Muscle of back (tissue), 11 donors: ENCODE measurements around the gene ZNF765. TPM values are rescaled to one million over a fixed set of nuclear protein-coding genes. Genes with fewer than 3 reads are reported as not detected.
"Not testable (repeated sequence)": the region's sequence is repeated elsewhere in the genome, so short reads cannot be mapped to it uniquely, and the experiment has no call there.

Experiments used
- DNase-seq, 3 donors: peaks; one replicate each; pipeline versions ENCODE4 v3.0.0 to v3.0.0-alpha.2; 2013
- polyA plus RNA-seq, 10 donors: library from polyadenylated mRNA; unstranded; fragments of 120-200 nt; gene quantifications; one replicate each; pipeline ENCODE4 v1.2.1, GENCODE V29; 2013; ENCODE audit not compliant: insufficient read length in 10 of 10

ZNF765 gene
- polyA plus RNA-seq, 10 donors = 5.3 to 10.8 (median 9.0) TPM

GRCh38 chr19:53420520-53421315 is 25.8 kb downstream of the ZNF765 start:
- not testable (repeated sequence) for DNase-seq

DNA sequence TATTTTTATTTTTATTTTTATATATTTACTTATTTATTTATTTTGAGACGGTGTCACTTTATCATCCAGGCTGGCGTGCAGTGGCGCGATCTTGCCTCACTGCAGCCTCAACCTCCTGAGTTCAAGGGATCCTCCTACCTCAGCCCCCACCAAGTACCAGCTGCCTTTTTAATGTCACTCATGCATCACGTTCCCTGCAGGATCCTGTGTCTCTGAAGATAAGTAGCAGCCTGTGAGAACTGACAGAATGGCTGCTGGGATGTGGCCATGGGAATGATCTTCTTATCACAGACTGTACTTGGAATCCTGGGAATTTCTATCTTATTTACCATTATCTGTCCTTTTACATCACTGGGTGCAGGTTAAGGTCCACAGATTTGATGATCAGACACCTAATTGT is 27.6 kb downstream of the ZNF765 start:
- DNase-seq = no peak

DNA sequence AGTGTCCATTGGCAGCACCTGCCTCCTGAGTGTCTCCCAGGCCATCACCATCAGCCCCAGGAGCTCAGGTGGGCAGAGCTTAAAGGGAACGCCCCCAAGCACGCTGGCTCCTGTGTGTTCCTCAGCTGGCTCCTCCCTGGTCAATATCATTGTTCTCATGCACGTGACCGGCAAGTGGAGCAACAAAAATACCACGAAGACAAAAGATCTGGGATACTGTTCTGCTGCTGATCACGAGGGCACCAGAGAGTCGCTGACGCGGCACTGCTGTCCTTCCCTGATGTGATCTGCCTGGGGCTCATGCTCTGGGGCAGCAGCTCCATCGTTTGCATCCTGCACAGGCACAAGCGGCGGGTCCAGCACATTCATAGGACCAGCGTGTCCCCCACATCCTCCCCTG is 28.1 kb downstream of the ZNF765 start:
- not testable (repeated sequence) for DNase-seq

GRCh38 chr19:53423680-53424079 is 28.7 kb downstream of the ZNF765 start:
- DNase-seq = peak; percentile 7 to 67 (median 33)

DNA sequence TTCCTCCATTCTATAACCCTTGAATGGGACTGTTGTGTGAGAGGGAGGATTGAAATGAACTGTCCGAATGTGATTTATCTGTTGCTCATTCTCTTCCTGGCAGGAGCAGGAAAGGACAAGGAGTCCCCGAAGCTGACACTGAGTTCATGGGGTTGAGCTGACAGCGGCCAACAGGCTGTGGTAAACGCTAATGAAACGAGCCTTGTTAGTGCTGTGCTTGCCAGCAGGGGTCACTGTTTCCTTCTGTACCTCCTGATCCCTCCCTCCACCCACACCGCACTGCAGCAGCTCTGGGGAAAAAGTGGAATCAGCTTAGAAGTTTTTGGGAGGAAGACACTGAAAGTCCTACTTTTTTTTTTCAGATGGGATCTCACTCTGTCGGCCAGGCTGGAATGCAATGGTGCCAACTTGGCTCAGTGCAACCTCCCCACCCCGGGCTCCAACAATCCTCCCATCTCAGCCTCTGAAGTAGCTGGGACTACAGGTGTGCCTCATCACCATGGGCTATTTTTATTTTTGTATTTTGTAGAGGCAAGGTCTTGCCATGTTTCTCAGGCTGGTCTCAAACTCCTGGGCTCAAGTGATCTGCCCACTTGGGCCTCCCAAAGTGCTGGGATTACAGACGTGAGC is 30.1 kb downstream of the ZNF765 start:
- peak; percentile 20 to 83 (median 74) for DNase-seq

DNA sequence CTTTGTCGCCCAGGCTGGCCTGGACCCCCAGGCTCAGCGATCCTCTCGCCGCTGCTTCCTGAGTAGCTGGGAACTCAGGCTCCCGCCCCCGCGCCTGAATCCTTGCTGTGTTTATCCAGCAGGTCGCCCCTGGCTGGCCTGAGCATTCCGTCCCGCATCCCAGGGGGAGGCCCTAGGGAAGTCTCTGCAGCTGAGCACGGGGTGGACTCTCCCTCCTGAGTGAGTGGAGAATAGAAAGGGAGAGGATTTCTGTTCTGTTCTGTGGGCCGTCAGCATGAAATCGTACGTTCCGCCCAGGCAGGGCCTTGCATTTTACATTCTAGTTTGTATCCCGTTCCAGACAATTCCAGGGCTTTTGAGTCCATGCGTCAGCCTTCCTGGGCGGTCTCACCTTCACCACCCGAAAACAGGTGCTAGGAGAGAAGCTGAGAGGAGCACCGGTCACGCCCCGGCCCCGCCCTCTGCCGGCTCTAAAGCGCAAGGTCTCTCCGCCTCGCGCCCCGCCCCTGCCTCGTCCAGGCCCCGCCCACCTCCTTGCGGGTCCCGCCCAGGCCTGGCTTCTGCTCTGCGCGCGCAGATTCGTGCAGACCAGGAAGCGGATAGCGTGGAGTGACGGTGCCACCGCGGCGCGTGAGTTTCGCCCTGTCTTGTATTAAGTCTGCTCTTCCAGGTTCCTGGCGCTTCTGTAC is 36.6 kb downstream of the ZNF765 start, which contains the start of gene ZNF761:
TSS of gene ZNF761 (plus strand) at position 586 of the 689 bp plus-strand sequence. CDS start 15,285 bp downstream, outside the sequence.
- peak; percentile 86 to 94 (median 92) for DNase-seq

DNA sequence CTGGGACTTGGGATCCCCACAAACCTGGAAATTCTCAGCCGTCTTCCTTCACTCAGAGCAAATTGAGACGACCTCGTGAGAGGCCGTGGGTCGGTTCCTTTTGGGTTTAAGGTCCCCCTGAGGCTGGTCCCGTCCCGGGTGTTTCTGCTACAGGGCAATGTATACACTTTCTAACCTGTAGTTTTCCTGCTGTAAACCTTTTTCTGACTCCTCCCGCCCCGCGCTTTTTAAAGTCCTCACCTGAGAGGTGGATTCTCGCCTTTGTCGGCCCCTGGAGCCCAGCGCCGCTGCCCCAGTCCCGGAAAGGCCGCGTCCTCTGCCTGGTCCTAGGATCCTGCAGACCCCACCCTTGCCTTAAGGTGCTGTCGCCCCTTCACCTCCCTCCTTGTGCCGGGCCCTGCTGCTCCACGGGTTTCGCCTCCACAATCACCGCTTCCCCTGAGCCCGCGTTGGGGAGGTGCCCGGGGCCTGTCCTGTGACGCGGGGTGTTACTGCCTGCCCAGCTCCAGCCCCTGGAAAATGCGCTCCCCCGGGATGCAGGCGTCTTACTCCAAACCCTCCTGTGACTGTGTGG is 37.2 kb downstream of the ZNF765 start:
- peak in 2 of 3 donors; percentile 3 to 6 for DNase-seq

DNA sequence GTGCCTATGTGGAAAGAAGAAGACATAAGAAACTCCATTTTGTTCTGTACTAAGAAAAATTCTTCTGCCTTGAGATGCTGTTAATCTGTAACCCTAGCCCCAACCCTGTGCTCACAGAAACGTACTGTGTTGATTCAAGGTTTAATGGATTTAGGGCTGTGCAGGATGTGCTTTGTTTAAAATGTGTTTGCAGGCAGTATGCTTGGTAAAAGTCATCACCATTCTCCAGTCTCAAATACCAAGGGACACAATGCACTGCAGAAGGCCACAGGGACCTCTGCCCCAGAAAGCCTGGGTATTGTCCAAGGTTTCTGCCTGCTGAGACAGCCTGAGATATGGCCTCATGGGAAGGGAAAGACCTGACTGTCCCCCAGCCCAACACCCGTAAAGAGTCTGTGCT is 48.9 kb downstream of the ZNF765 start:
- DNase-seq = not testable (repeated sequence)

- DNase-seq = not testable (repeated sequence)
Observed at GRCh38 chr19:53447196-53447595, 52.2 kb downstream of the ZNF765 start.

DNA sequence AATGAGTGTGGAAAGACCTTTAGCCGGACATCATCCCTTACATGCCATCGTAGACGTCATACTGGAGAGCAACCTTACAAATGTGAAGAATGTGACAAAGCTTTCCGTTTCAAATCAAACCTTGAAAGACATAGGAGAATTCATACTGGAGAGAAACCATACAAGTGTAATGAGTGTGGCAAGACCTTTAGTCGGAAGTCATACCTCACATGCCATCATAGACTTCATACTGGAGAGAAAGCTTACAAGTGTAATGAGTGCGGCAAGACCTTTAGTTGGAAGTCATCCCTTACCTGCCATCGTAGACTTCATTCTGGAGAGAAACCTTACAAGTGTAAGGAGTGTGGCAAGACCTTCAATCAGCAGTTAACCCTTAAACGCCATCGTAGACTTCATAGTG is 60.9 kb downstream of the ZNF765 start:
- DNase-seq = no peak

- DNase-seq = not testable (repeated sequence)
Observed at GRCh38 chr19:53460131-53460721, 65.3 kb downstream of the ZNF765 start.

- DNase-seq = no peak
Observed at GRCh38 chr19:53461866-53462265, 66.9 kb downstream of the ZNF765 start.

GRCh38 chr19:53462861-53463260 is 67.9 kb downstream of the ZNF765 start:
- peak in 1 of 3 donors; percentile 3 for DNase-seq

GRCh38 chr19:53463263-53463662 is 68.3 kb downstream of the ZNF765 start:
- DNase-seq = peak; percentile 20 to 34 (median 28)

- peak in 1 of 3 donors; percentile 9 for DNase-seq
Observed at GRCh38 chr19:53466726-53467484, 72.0 kb downstream of the ZNF765 start.

DNA sequence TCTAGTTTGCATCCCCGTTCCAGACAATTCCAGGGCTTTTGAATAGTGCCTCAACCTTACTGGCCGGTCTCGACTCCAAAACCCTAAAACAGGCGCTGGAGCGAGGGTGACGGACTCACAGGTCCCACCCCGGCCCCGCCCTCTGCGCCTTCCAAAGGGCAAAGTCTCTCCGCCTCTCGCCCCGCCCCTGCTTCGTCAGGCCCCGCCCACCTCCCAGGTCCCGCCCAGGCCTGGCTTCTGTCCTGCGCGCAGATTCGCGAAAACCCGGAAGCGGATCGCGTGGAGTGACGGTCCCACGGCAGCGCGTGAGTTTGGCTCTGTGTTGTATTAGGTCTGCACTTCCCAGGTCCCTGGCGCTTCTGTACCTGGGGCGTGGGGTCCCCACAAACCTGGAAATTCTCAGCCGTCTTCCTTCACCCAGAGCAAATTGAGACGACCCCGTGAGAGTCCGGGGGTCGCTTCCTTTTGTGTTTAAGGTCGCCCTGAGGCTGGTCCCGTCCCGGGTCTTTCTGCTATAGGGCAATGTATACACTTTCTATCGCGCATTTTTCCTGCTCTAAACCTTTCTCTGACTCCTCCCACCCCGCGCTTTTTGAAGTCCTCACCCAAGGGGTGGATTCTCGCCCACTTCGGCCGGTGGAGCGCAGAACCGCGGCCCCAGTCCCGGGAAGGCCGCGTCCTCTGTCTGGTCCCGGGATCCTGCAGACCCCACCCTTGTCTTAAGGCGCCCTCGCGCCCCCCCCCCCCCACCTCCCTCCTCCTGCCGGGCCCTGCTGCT is 72.7 kb downstream of the ZNF765 start, which contains the start of gene ZNF813:
TSS of gene ZNF813 (plus strand) at position 249 of the 778 bp plus-strand sequence. CDS start 16,090 bp downstream, outside the sequence.
- DNase-seq = peak; percentile 84 to 94 (median 92)

- DNase-seq = not testable (repeated sequence)
Observed at GRCh38 chr19:53468628-53469027, 73.7 kb downstream of the ZNF765 start.

- no peak for DNase-seq
Observed at GRCh38 chr19:53471916-53472315, 77.0 kb downstream of the ZNF765 start.

- DNase-seq = not testable (repeated sequence)
Observed at GRCh38 chr19:53474832-53475231, 79.9 kb downstream of the ZNF765 start.

- DNase-seq = not testable (repeated sequence)
Observed at GRCh38 chr19:53475470-53475869, 80.5 kb downstream of the ZNF765 start.
